A673 (cell line): Measurements from ENCODE around the gene NUTM2A. TPM values are rescaled to one million over a fixed set of nuclear protein-coding genes. Genes with fewer than 3 reads are reported as not detected.
"Not testable (repeated sequence)": the region's sequence is repeated elsewhere in the genome, so short reads cannot be mapped to it uniquely, and the experiment has no call there.

ENCODE experiments used
- BruUV-seq: library from RNA; stranded (reverse); fragments of 400-500 nt; replicated peaks from 2 replicates; lab custom pipeline; 2021; lab: Mats Ljungman, UMichigan
- CTCF ChIA-PET: fragments of 300-600 bp; sonication (Branson Sonifier 250); formaldehyde crosslinking; loops from one replicate; lab custom pipeline; 2022; ENCODE audit warnings: antibody characterized with exemption; lab: Charles Lee
- POLR2A ChIA-PET: fragments of 300-600 bp; sonication (Branson Sonifier 250); formaldehyde crosslinking; loops from one replicate; lab custom pipeline; 2022; ENCODE audit warnings: antibody characterized with exemption; ENCODE audit not compliant: low non-redundant PET; lab: Charles Lee
- DNase-seq: peaks from one replicate; pipeline ENCODE4 v3.0.0-alpha.2; 2015; ENCODE audit warnings: low spot score
- H3K27ac ChIP-seq: fragments of 200-600 bp; sonication (generic); 2 replicates; pipeline ENCODE4 v1.5.1; 2016; ENCODE audit warnings: mixed run types, low read depth, mild to moderate bottlenecking, mixed read lengths, antibody characterized with exemption, low read length; ENCODE audit not compliant: poor library complexity, severe bottlenecking
- H3K27me3 ChIP-seq: fragments of 200-600 bp; sonication (generic); replicated peaks from 2 replicates; pipeline ENCODE4 v1.6.1; 2017; ENCODE audit warnings: mixed run types, low read depth, mild to moderate bottlenecking, mixed read lengths, antibody characterized with exemption, low read length; ENCODE audit not compliant: insufficient read depth, poor library complexity
- H3K36me3 ChIP-seq: fragments of 200-600 bp; sonication (generic); 2 replicates; pipeline ENCODE4 v1.6.1; 2016; ENCODE audit warnings: mixed run types, mild to moderate bottlenecking, mixed read lengths, antibody characterized with exemption, low read length; ENCODE audit not compliant: insufficient read depth, poor library complexity, severe bottlenecking
- H3K4me1 ChIP-seq: fragments of 200-600 bp; sonication (generic); 2 replicates; pipeline ENCODE4 v1.6.1; 2017; ENCODE audit warnings: mixed run types, mild to moderate bottlenecking, mixed read lengths, antibody characterized with exemption, low read length; ENCODE audit not compliant: insufficient read depth, poor library complexity, severe bottlenecking
- H3K4me3 ChIP-seq: fragments of 200-600 bp; sonication (generic); 2 replicates; pipeline ENCODE4 v1.5.1; 2016; ENCODE audit warnings: low read depth, mixed run types, mild to moderate bottlenecking, mixed read lengths, low read length; ENCODE audit not compliant: poor library complexity, severe bottlenecking
- H3K9me3 ChIP-seq: fragments of 200-600 bp; sonication (generic); 2 replicates; pipeline ENCODE4 v1.6.1; 2016; ENCODE audit warnings: mixed run types, low read depth, mild to moderate bottlenecking, mixed read lengths, antibody characterized with exemption, low read length; ENCODE audit not compliant: poor library complexity, severe bottlenecking
- intact Hi-C: fragments of 100-400 bp; cut with micrococcal nuclease; formaldehyde crosslinking; loops from one replicate; pipeline ENCODE4 v1.10.0; 2022; ENCODE audit not compliant: unreplicated experiment
- total RNA-seq: library from RNA; stranded (reverse); gene quantifications from 2 replicates; pipeline ENCODE4 v1.2.3, GENCODE V29; 2021

NUTM2A gene
- total RNA-seq, 1 experiment from 2014 or later, result 1.1 TPM

DNA sequence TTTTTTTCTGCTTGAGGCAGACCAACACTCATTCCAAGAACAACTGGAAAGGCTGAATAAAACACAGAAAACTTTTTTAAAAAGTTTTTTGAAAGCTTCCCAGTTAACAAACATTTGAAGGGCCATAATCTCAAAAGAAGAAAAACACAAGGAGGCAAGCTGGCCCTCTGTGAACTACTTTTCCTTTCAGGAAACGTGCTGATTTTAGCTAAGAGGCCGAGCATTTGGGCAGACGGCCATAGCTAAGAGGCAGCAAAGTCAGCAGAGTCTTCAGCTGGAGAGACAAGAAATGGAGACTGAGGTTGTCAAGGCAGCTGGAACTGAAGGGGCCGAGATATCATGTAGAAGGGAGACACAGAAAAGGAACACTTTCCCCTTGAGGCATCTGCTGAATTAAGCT, 18.3 kb upstream of the NUTM2A start:
- BruUV-seq, H3K27ac ChIP-seq, H3K27me3 ChIP-seq, H3K36me3 ChIP-seq, intact Hi-C loops, H3K9me3 ChIP-seq, H3K4me1 ChIP-seq, DNase-seq, CTCF ChIA-PET, H3K4me3 ChIP-seq, POLR2A ChIA-PET: not testable (repeated sequence)

DNA sequence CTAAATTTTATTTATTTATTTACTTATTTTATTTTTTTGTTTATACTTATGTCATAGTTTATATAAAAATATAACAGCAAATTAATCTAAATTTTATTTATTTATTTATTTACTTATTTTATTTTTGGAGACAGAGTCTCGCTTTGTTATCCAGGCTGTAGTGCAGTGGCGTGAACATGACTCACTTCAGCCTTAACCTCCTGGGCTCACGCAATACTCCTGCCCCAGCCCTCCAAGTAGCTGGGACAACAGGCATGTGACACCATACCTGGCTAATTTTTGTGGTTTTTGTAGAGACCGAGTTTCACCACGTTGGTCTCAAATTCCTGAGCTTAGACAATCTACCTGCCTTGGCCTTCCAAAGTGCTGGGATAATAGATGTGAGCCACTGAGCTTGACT, 14.9 kb upstream of the NUTM2A start:
- intact Hi-C loops, H3K4me1 ChIP-seq, H3K27me3 ChIP-seq, DNase-seq, BruUV-seq, POLR2A ChIA-PET, H3K27ac ChIP-seq, CTCF ChIA-PET, H3K9me3 ChIP-seq, H3K4me3 ChIP-seq, H3K36me3 ChIP-seq: not testable (repeated sequence)

DNA sequence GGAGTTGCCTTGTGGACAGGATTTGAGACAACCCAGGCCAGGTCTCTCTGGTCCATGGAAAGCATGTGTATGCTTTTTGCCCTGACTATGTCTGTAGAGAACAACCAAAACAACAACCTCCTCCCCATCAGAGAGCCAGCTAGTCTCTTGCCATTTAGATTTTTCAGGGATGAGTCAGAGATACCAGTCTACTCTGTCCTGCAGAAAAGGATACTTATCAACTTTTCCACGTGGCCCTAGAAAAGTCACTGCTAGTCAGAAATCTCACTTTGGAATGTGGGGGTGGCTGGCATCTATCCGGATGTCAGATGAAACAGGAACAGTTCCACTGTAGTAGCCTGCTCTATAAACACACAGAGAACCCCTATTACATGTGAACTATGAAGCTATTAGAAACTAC, 13.4 kb upstream of the NUTM2A start:
- H3K27me3 ChIP-seq, H3K4me3 ChIP-seq, POLR2A ChIA-PET, H3K36me3 ChIP-seq, intact Hi-C loops, CTCF ChIA-PET, H3K9me3 ChIP-seq, H3K4me1 ChIP-seq, H3K27ac ChIP-seq, BruUV-seq: not testable (repeated sequence)
- DNase-seq, result peak; percentile 1

DNA sequence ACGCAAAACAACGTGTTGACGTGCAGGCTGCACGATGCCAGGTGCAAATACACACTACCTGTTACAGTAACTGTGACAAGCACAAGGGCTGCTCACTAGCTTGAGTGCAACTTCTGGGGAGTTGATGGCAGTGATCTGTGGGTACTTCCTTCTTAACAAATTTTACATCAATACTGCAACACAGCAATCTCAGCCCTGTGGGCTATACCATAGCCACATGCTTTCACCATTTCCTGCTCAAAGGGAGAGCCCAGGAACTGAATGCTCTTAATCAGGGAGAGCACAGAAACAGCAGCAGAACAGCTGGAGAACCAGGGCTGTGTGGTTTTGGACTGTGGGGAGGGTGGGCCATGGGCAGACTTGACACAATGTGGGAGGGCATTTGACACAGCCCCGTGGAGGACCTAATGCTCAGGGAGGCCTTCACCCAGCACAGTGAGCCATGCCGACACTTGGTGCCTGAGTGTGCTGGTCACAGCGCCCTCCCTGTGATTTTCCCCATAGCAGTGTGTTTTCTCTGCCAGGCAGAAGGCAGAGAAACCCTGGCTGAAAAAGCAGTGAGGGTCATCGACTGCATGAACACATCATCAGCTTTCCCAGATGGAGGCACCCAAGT, 12.0 kb upstream of the NUTM2A start:
- H3K4me1 ChIP-seq, CTCF ChIA-PET, POLR2A ChIA-PET, H3K4me3 ChIP-seq, H3K9me3 ChIP-seq, H3K36me3 ChIP-seq, H3K27ac ChIP-seq, H3K27me3 ChIP-seq, BruUV-seq, intact Hi-C loops, DNase-seq: not testable (repeated sequence)

DNA sequence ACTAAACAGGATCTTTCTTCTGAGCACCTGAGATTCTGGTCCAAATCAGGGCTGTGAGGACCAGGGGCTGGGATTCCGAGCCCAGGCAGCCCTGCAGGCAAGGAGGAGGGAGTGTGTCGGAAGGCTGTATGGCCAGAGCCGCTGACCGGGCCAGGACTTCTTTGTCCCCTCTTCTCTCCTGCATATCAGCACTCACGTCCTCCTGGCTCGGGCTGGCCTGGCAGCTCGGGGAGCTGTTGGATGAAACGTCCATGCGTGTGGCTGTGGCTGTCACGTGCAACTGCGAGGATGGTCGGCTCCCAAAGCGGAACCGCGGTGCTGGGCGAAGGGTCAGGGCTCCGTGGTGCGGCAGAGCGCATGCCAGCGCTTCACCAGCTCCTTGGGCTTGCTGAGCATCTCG, 11.4 kb upstream of the NUTM2A start:
- POLR2A ChIA-PET, H3K36me3 ChIP-seq, H3K9me3 ChIP-seq, CTCF ChIA-PET, H3K4me1 ChIP-seq, intact Hi-C loops, DNase-seq, H3K4me3 ChIP-seq, H3K27me3 ChIP-seq, BruUV-seq, H3K27ac ChIP-seq: not testable (repeated sequence)

DNA sequence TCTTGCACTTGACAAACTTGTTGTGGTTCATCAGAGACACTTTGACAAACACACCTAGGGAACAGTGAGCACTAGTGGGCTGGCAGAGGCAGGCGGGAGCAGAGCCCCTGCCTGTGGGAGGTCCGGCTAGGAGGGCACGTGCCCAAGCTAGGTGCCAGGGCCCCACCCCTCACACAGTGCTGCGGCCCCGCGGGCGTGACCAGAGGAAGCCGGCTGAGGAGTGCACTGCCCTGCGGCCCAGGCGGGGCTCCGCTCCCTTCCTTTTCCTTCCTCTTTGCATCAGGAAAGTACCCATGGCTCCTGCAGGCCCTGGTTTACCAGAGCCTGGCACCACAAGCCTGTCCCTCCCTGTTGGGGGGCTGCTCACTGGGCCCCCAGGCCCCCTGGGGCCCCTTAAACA, 9.1 kb upstream of the NUTM2A start:
- POLR2A ChIA-PET, CTCF ChIA-PET, H3K27ac ChIP-seq, DNase-seq, BruUV-seq, H3K4me3 ChIP-seq, H3K27me3 ChIP-seq, H3K9me3 ChIP-seq, intact Hi-C loops, H3K36me3 ChIP-seq, H3K4me1 ChIP-seq: not testable (repeated sequence)

DNA sequence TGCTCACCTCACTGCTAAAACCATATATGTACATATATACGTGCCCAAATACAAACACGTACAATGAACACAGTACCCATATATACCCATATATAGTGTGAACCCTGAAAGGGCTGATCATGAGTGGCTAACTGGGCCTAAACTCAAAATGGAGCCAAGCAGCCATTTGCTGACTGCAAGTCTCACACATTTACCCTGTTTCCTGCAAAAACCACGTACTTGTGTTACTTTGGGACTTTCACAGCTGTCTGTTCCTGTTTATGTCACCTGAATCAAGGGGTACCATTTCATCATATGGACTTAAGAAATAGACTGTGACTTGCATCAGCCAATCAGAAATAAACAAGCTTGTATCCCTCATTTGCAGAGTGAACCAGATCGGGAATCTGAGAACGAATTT, 5.9 kb upstream of the NUTM2A start:
- H3K36me3 ChIP-seq, POLR2A ChIA-PET, BruUV-seq, intact Hi-C loops, H3K9me3 ChIP-seq, CTCF ChIA-PET, H3K4me3 ChIP-seq, DNase-seq, H3K27ac ChIP-seq, H3K4me1 ChIP-seq, H3K27me3 ChIP-seq: not testable (repeated sequence)

DNA sequence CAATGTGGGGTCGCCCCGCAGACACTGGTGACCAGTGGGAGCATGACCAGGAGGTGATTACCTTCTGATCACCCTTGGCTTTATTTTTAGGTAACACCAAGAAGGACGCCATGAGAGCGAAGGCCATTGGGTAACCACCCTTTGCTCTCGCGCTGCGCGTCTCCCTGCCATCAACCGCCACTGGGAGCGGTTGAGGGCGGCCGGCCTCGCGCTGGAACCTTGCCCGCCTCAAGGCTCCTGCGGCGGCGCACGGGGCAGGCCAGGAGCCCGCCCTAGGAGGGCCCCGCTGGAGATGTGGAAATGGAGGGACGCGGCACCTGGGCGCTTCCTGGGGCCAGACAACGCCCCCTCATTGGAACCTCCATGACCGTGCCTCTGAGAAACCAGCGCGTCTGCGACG, 2.5 kb upstream of the NUTM2A start:
- H3K4me1 ChIP-seq, CTCF ChIA-PET, H3K27me3 ChIP-seq, POLR2A ChIA-PET, DNase-seq, H3K36me3 ChIP-seq, H3K4me3 ChIP-seq, intact Hi-C loops, BruUV-seq, H3K27ac ChIP-seq, H3K9me3 ChIP-seq: not testable (repeated sequence)
